GM18868 (cell line): ENCODE results near the gene EID3.
A peak's percentile ranks its signal among the peaks of the same experiment; 100 is the strongest.
"Not testable (repeated sequence)": the region's sequence is repeated elsewhere in the genome, so short reads cannot be mapped to it uniquely, and the experiment has no call there.

Source experiments
- ATAC-seq: cut with Tn5 transposase; IDR thresholded peaks from one replicate; pipeline ENCODE4 v1.9.1; 2021; ENCODE audit warnings: mild to moderate bottlenecking, moderate library complexity; ENCODE audit not compliant: unreplicated experiment

The EID3 gene

GRCh38 chr12:104303538-104304151 lies at the start of gene EID3:
Gene EID3 (plus strand): TSS chr12:104303739. CDS start chr12:104303935, 196 bp downstream.
- peak; percentile 57 for ATAC-seq

DNA sequence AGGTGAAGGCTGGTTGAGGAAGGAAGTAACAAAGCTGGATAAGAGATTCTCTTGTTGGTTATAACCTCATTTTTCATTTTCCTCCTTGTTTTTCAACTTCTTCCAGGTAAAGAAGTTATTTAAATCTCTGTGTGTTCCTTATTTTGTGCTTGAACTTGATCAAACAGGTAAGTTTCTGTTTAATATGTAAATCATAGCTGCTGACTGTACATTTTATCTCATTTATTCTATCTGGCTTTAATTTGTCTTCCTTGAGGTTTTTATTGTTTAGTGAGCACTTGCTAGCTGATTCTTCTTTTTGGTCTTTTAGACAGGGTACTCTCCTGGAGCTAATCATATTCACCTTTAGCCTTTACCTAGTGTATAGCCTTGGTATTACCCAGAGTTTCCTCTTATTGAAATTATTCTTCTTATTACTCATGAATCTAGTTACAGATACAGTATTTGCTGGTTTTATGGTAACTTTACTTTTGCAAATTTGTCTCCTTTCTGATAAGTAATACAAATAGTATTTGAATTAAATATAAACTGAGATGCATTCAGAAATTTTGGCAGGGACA lies 45.5 kb upstream of the EID3 start:
- ATAC-seq = no peak

- ATAC-seq = no peak
Observed at GRCh38 chr12:104258476-104259067, 45.0 kb upstream of the EID3 start.

GRCh38 chr12:104263026-104263425 lies 40.5 kb upstream of the EID3 start:
- no peak for ATAC-seq

- no peak for ATAC-seq
Observed at GRCh38 chr12:104263580-104264358, 39.8 kb upstream of the EID3 start.

- ATAC-seq = not testable (repeated sequence)
Observed at GRCh38 chr12:104265436-104265835, 38.1 kb upstream of the EID3 start.

- no peak for ATAC-seq
Observed at GRCh38 chr12:104272938-104273337, 30.6 kb upstream of the EID3 start.

GRCh38 chr12:104273503-104273902 lies 30.0 kb upstream of the EID3 start:
- no peak for ATAC-seq

DNA sequence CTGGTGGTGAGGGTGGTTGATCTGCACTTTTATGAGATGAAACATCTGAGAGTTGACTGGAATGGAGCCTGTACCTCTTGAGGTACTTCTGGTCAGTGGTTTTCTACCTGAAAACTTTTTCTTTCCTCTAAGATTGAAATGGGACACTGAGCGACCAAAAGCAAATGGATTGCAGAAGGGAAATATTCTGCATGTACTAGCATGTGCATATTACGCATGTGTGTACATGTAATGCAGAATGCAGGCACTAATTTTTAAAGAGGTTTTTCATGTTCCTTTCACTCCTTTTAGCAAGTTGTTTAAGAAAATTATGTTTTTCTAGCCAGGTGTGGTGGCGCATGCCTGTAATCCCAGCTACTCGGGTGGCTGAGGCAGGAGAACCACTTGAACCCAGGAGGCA lies 28.7 kb upstream of the EID3 start:
- no peak for ATAC-seq

DNA sequence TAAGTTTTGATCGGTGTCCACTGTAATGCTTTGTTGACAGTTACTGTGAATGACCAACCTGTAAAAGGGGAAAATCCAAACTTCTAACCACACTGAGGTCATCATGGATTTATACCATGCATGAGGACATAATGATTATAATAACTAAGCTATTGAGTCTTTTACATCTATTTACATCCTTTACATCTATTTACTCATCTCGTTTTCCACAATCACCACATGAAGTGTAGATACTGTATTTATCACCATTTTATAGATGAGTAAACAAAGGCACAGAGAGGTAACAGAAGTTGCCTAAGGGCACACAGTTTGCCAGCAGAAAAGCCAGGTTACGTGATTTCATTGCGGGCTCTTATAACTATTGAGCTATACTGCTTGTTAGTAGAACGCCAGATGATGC lies 27.9 kb upstream of the EID3 start:
- no peak for ATAC-seq

- ATAC-seq = peak; percentile 91
Observed at GRCh38 chr12:104276273-104277131, 27.0 kb upstream of the EID3 start.

DNA sequence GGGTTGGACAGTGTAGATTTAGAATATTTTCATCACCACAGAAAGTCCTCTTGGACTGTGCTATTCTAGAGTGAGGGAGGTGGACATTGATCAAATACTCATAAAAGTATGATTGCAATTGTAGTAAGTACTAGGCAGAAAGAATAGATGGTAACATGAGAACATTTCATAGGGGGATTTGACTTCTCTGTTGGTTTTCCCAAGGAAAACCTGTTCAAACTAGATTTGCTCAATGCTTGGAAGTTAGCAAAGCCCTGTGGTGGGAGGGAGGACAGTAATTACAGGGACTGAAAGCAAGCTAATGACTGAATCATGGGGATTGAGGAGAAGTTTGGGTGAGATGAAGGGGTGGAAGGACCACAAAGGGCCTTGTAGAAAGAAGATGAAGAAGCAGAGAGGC lies 24.4 kb upstream of the EID3 start:
- no peak for ATAC-seq

DNA sequence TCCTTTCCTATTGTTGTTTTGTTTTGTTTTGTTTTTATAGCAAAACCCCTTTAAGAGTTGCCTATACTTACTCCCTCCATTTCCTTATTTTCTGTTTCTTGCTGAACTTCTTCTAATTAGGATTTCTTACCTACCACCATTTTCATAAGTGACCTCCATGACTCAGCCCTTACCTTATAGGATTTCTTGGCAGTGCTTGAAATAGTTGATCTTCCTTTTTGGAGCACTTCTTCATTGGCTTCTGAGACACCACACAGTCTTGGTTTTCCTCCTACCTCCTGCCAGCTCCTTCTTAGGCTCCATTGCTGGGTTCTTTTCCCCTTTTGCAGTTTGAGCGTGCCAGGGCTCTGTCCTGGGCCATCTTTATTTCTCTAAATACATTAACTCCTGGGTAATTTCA lies 23.4 kb upstream of the EID3 start:
- ATAC-seq = no peak

DNA sequence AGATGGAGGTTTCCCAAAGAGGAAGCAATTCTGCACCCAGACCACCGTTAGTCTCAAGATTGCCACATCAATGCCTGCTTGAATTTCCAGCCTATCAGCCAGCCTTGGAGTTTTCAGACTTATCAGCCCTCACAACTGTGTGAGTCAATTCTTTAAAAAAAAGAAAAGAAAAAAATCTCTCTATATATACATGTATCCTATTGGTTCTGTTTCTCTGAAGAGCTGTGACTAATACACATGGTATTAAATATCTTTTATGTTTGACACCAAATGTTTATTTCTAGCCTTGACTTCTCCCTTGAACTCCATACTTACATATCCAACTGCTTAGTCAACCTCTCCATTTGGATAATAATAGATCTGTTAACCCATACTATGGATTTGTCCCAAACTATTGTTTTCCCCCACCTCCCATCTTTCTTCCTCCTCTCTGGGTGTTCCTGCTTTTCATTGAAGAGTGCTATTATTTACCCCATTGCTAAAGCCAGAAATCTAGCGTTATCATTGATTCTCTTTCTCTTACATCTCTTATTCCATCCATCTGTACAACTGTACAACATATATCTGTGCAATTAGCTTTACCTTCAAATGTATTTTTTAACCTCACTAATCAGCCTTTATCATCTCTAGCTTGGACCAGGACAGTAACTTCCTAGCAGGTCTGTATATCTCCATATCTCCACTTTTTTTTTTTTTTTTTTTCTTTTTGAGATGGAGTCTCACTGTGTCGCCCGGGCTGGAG lies 22.7 kb upstream of the EID3 start:
- ATAC-seq = no peak

- ATAC-seq = no peak
Observed at GRCh38 chr12:104281636-104282035, 21.9 kb upstream of the EID3 start.

DNA sequence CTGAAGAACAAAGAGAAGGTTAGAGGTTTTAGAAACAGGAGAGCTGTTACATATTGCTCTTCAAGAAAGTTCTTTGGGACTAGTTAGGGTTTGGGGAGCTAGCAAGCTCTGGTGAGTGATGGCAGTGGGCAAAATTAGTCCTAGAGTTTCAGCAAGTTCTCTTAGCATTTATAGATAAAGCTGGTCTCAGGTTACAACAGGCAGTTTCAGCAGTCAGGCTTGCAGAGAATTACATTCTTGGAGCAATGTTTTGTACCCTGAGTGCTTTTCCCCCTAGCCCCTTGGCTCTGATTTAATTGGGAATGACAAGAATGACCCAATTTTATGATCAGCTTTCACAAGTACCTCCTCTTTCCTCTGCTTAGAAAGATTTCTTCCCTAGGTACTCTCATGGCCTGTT lies 21.4 kb upstream of the EID3 start:
- no peak for ATAC-seq

DNA sequence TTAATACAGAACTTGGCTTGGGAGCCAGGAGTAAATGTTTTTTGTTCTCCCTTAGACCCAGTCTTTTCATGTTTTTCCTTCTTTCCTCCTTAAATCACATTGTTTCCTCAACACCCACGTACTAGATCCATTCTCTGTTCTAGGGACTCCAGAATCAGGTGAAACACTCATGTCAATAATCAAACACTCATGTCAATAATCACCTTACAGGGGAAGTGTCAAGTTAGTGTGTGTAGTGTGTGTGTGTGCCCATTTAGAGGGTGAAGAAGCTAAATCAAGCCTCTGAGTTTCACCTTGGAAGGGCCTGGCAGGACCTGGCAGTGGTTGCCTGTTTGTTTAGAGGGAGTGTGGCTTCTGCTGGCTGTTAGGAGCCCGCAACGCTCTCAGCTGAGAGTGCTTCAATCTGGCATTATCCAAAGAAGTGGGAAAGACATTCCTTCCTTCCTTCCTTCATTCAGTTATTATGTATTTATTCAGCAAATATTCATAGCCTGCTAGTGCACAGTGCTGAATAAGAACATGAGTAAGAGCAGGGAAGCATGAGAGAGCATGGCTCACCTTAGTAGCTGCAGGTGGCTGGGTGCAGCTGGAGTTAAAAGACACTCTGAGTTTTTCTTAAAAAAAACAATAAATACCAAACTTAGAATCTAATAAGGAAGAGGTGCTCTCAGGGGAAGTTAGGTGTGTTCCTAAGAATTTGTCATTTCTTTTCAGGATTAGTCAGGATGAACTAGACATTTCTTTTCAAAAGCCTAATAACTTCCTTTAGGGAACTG lies 17.6 kb upstream of the EID3 start:
- no peak for ATAC-seq

- peak; percentile 85 for ATAC-seq
Observed at GRCh38 chr12:104286516-104287482, 16.7 kb upstream of the EID3 start.
